H9 (cell line): Measurements from ENCODE around the gene PCDHGB7. TPM values are rescaled to one million over a fixed set of nuclear protein-coding genes. Genes with fewer than 3 reads are reported as not detected.

ENCODE experiments used
- DNase-seq: peaks from one replicate; pipeline ENCODE4 v3.0.0-alpha.2; 2017
- H2AFZ ChIP-seq: one replicate; pipeline ENCODE4 v1.6.1; 2013; ENCODE audit warnings: mild to moderate bottlenecking, low read length, control low read depth, moderate library complexity
- H2AK5ac ChIP-seq: 2 replicates; pipeline ENCODE4 v1.6.1; 2013; ENCODE audit warnings: low read length, control low read depth, mixed read lengths; ENCODE audit not compliant: insufficient read length
- H2BK120ac ChIP-seq: one replicate; pipeline ENCODE4 v1.6.1; 2013; ENCODE audit warnings: low read depth, mild to moderate bottlenecking, low read length, control low read depth, inconsistent platforms; ENCODE audit not compliant: poor library complexity, severe bottlenecking
- H2BK12ac ChIP-seq: 2 replicates; pipeline ENCODE4 v1.6.1; 2013; ENCODE audit warnings: low read length, control low read depth, mixed read lengths, low read depth; ENCODE audit not compliant: insufficient read length
- H2BK15ac ChIP-seq: 2 replicates; pipeline ENCODE4 v1.6.1; 2013; ENCODE audit warnings: low read depth, low read length, control low read depth
- H2BK20ac ChIP-seq: one replicate; pipeline ENCODE4 v1.6.1; 2013; ENCODE audit warnings: low read depth, mild to moderate bottlenecking, low read length, control low read depth, inconsistent platforms; ENCODE audit not compliant: poor library complexity, severe bottlenecking
- H2BK5ac ChIP-seq: 2 replicates; pipeline ENCODE4 v1.6.1; 2013; ENCODE audit warnings: low read length, control low read depth, mixed read lengths; ENCODE audit not compliant: insufficient read length
- H3K14ac ChIP-seq: 2 replicates; pipeline ENCODE4 v1.6.1; 2013; ENCODE audit warnings: low read length, control low read depth; ENCODE audit not compliant: insufficient read depth
- H3K18ac ChIP-seq: 2 replicates; pipeline ENCODE4 v1.6.1; 2013; ENCODE audit warnings: low read depth, mild to moderate bottlenecking, mixed read lengths, low read length, control low read depth; ENCODE audit not compliant: insufficient read length
- H3K23ac ChIP-seq: 2 replicates; pipeline ENCODE4 v1.6.1; 2013; ENCODE audit warnings: low read length, control low read depth, mixed read lengths, low read depth; ENCODE audit not compliant: insufficient read length
- H3K23me2 ChIP-seq: 2 replicates; pipeline ENCODE4 v1.6.1; 2013; ENCODE audit warnings: low read depth, mild to moderate bottlenecking, mixed read lengths, low read length, control low read depth; ENCODE audit not compliant: insufficient read length, poor library complexity, severe bottlenecking
- H3K27ac ChIP-seq: 2 replicates; pipeline ENCODE4 v1.5.1; 2013; ENCODE audit warnings: low read length, control low read depth, mixed read lengths, low read depth; ENCODE audit not compliant: insufficient read length
- H3K27me3 ChIP-seq: 2 replicates; pipeline ENCODE4 v1.6.1; 2013; ENCODE audit warnings: low read length, control low read depth, inconsistent platforms; ENCODE audit not compliant: insufficient read depth
- H3K4ac ChIP-seq: 2 replicates; pipeline ENCODE4 v1.6.1; 2013; ENCODE audit warnings: low read depth, mild to moderate bottlenecking, control low read depth, inconsistent platforms, low read length, moderate library complexity
- H3K4me1 ChIP-seq: 2 replicates; pipeline ENCODE4 v1.6.1; 2013; ENCODE audit warnings: low read length, control low read depth, inconsistent platforms; ENCODE audit not compliant: insufficient read depth
- H3K4me2 ChIP-seq: 2 replicates; pipeline ENCODE4 v1.6.1; 2013; ENCODE audit warnings: low read length, control low read depth, mixed read lengths; ENCODE audit not compliant: insufficient read length, insufficient read depth
- H3K56ac ChIP-seq: 2 replicates; pipeline ENCODE4 v1.6.1; 2013; ENCODE audit warnings: low read depth, mild to moderate bottlenecking, mixed read lengths, low read length, control low read depth; ENCODE audit not compliant: insufficient read length
- H3K79me1 ChIP-seq: 2 replicates; pipeline ENCODE4 v1.6.1; 2013; ENCODE audit warnings: low read depth, mild to moderate bottlenecking, moderate library complexity, low read length, control low read depth, inconsistent platforms; ENCODE audit not compliant: insufficient read depth, poor library complexity, severe bottlenecking
- H3K79me2 ChIP-seq: 2 replicates; pipeline ENCODE4 v1.6.1; 2013; ENCODE audit warnings: low read length, control low read depth, inconsistent platforms; ENCODE audit not compliant: insufficient read depth
- H3K9ac ChIP-seq: 2 replicates; pipeline ENCODE4 v1.6.1; 2013; ENCODE audit warnings: low read length, control low read depth, mixed read lengths; ENCODE audit not compliant: insufficient read length; ENCODE audit errors: extremely low read depth
- H3K9me3 ChIP-seq: one replicate; pipeline ENCODE4 v1.6.1; 2013; ENCODE audit warnings: low read depth, low read length, inconsistent platforms; ENCODE audit not compliant: control insufficient read depth
- H3T11ph ChIP-seq: one replicate; pipeline ENCODE4 v1.6.1; 2013; ENCODE audit warnings: mild to moderate bottlenecking, low read length, control low read depth, inconsistent platforms
- H4K20me1 ChIP-seq: one replicate; pipeline ENCODE4 v1.6.1; 2013; ENCODE audit not compliant: control insufficient read depth, insufficient read length, insufficient read depth
- H4K5ac ChIP-seq: 2 replicates; pipeline ENCODE4 v1.6.1; 2013; ENCODE audit warnings: low read depth, mild to moderate bottlenecking, mixed read lengths, low read length, control low read depth; ENCODE audit not compliant: insufficient read length
- H4K8ac ChIP-seq: replicated peaks from 2 replicates; pipeline ENCODE4 v1.6.1; 2013; ENCODE audit warnings: low read length, control low read depth, mixed read lengths, low read depth; ENCODE audit not compliant: insufficient read length
- H4K91ac ChIP-seq: 2 replicates; pipeline ENCODE4 v1.6.1; 2013; ENCODE audit warnings: low read depth, mild to moderate bottlenecking, moderate library complexity, mixed read lengths, low read length, control low read depth; ENCODE audit not compliant: insufficient read length
- H3K27ac Mint-ChIP-seq, 3 experiments: 2 replicates in 2 of 3; 3 replicates in 1 of 3; pipeline ENCODE4 v1.8.0; 2020 to 2021; ENCODE audit warnings: mixed read lengths in 3 of 3, mild to moderate bottlenecking in 1 of 3, moderate library complexity in 1 of 3
- H3K27me3 Mint-ChIP-seq: 2 replicates; pipeline ENCODE4 v1.8.0; 2021; ENCODE audit warnings: low read depth, mild to moderate bottlenecking, moderate library complexity, mixed read lengths
- H3K36me3 Mint-ChIP-seq, 3 experiments: 2 replicates in 2 of 3; 3 replicates in 1 of 3; pipeline ENCODE4 v1.8.0; 2020 to 2021; ENCODE audit warnings: low read depth in 3 of 3, mixed read lengths in 3 of 3; ENCODE audit not compliant: insufficient read depth in 1 of 3
- H3K4me1 Mint-ChIP-seq, 2 experiments: 2 replicates each; pipeline ENCODE4 v1.8.0; 2020; ENCODE audit warnings: mixed read lengths in 2 of 2
- H3K4me3 Mint-ChIP-seq, 2 experiments: 2 replicates in 1 of 2; 3 replicates in 1 of 2; pipeline ENCODE4 v1.8.0; 2020 to 2021; ENCODE audit warnings: mild to moderate bottlenecking in 2 of 2, mixed read lengths in 2 of 2, moderate library complexity in 1 of 2
- H3K9me3 Mint-ChIP-seq, 2 experiments: 2 replicates in 1 of 2; 3 replicates in 1 of 2; pipeline ENCODE4 v1.8.0; 2020; ENCODE audit warnings: mild to moderate bottlenecking in 2 of 2, mixed read lengths in 2 of 2, moderate library complexity in 1 of 2
- WGBS: extraction: QIAGEN DNeasy Blood & Tissue Kit; methylation state at CpG from one replicate; pipeline ENCODE4 v1.1.7; 2013; ENCODE audit warnings: missing lambda C conversion rate, low lambda C conversion rate, mixed read lengths; ENCODE audit not compliant: insufficient read length; ENCODE audit errors: extremely low coverage; 5-methylcytosine and 5-hydroxymethylcytosine counted together
- total RNA-seq: library from RNA; stranded (reverse); gene quantifications from 2 replicates; pipeline ENCODE4 v1.2.1, GENCODE V29; 2021
- TF ChIP-seq, protein P1 (sequence below): fragments of 200-600 bp; sonication (generic); conservative IDR thresholded peaks from 3 replicates; pipeline ENCODE4 v1.8.0; 2021; ENCODE audit warnings: antibody characterized with exemption, mild to moderate bottlenecking

Gene PCDHGB7
- total RNA-seq, 1 experiment from 2014 or later = 7.7 TPM

DNA sequence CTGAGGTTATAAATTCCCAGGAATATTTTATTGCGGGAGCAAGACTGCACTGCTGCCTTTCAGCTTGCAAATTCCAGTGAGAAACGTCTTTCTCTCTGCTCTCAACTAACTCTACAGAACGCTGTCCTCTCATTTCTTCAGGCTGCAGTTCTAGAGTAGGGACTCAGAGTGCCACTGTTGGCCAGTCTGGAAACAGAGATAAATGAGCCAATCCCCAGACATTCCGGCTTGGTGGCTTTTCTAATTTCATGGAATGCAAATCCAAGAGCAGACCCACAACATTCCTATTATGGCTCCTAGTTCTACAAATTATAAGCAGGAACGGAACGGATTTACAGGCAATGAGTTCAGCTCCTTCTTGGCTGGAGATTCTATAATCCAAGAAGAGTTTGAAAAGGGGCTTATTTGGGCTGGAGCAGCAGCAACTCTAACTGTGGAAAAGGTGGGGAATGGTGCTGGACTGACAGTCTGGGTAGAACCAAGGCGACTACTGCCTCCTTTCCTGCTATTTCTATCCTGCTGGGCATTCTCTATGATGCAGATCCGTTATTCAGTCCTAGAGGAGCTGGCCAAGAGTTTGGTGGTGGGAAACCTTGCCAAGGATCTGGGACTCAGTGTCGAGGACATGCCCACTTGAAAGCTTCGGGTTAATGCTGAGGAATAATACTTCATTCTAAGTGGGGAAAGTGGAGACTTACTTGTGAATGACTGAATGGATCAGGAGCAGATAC, 22.1 kb downstream of the PCDHGB7 start:
- peaks cover 5 to 9% of the 10 kb centered on the region in 2 experiments; a peak in 3 of 4 replicates for H3K4me1 Mint-ChIP-seq
- H3K36me3 Mint-ChIP-seq = peaks cover 5 to 15% (median 13%) of the 10 kb centered on the region in 3 experiments; a peak in 5 of 7 replicates
- no CpG with 5 or more reads among the region's 10 CpGs for WGBS

More for the DNA sequence above, 22.1 kb downstream of the PCDHGB7 start:
- Histone ChIP-seq H3K27ac (no peak overlapping the region), H2BK15ac (no peak overlapping the region), H3K9ac (no peak overlapping the region), H3K27me3 (no peaks in the 10 kb centered on the region), H3K9me3 (no peaks in the 10 kb centered on the region), H2BK20ac (no peak overlapping the region), H2AK5ac (no peak overlapping the region), H3K23ac (no peak overlapping the region), H4K8ac (no peak overlapping the region), H2AFZ (no peak overlapping the region), H3T11ph (no peak overlapping the region), H4K20me1 (no peaks in the 10 kb centered on the region), H4K91ac (no peak overlapping the region), H2BK12ac (no peak overlapping the region), H2BK5ac (no peak overlapping the region), H3K4ac (no peak overlapping the region), H3K56ac (no peak overlapping the region), H3K14ac (no peak overlapping the region), H3K79me2 (no peaks in the 10 kb centered on the region), H3K23me2 (no peaks in the 10 kb centered on the region), H4K5ac (no peak overlapping the region), H3K4me1 (peaks cover 2% of the 10 kb centered on the region; the same call in 1 of the 2 replicates), H2BK120ac (no peak overlapping the region), H3K18ac (no peak overlapping the region), H3K4me2 (no peak overlapping the region), H3K79me1 (no peaks in the 10 kb centered on the region)
- Mint-ChIP-seq H3K4me3 (no peak overlapping the region; a peak in 2 of 5 replicates), H3K27ac (no peak overlapping the region; a peak in 1 of 7 replicates), H3K27me3 (no peaks in the 10 kb centered on the region), H3K9me3 (peaks cover 11 to 14% of the 10 kb centered on the region in 2 experiments; a peak in 3 of 5 replicates)
- TF ChIP-seq, protein P1, sequence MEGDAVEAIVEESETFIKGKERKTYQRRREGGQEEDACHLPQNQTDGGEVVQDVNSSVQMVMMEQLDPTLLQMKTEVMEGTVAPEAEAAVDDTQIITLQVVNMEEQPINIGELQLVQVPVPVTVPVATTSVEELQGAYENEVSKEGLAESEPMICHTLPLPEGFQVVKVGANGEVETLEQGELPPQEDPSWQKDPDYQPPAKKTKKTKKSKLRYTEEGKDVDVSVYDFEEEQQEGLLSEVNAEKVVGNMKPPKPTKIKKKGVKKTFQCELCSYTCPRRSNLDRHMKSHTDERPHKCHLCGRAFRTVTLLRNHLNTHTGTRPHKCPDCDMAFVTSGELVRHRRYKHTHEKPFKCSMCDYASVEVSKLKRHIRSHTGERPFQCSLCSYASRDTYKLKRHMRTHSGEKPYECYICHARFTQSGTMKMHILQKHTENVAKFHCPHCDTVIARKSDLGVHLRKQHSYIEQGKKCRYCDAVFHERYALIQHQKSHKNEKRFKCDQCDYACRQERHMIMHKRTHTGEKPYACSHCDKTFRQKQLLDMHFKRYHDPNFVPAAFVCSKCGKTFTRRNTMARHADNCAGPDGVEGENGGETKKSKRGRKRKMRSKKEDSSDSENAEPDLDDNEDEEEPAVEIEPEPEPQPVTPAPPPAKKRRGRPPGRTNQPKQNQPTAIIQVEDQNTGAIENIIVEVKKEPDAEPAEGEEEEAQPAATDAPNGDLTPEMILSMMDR = no peak
- DNase-seq = no peak
